GF-D8 (cell line): ENCODE results near the gene ISLR2.
"Not testable (repeated sequence)": the region's sequence is repeated elsewhere in the genome, so short reads cannot be mapped to it uniquely, and the experiment has no call there.

ENCODE experiments used
- DNase-seq: peaks from one replicate; lab custom pipeline; 2025; lab: John Stamatoyannopoulos, UW

The ISLR2 gene

GRCh38 chr15:74130155-74130848 lies at the start of gene ISLR2:
Gene ISLR2 (plus strand): TSS chr15:74130586. CDS start chr15:74132755, 2,169 bp downstream.
- no peak for DNase-seq

GRCh38 chr15:74082450-74082849 lies 47.9 kb upstream of the ISLR2 start, which contains the start of gene GOLGA6A:
Gene GOLGA6A (minus strand): TSS chr15:74082550. CDS start chr15:74082509, 41 bp downstream.
- not testable (repeated sequence) for DNase-seq

- DNase-seq, result not testable (repeated sequence)
These were observed 35.8 kb upstream of the ISLR2 start for GRCh38 chr15:74094567-74094966.

GRCh38 chr15:74095610-74096009 lies 34.8 kb upstream of the ISLR2 start:
- not testable (repeated sequence) for DNase-seq

GRCh38 chr15:74096753-74097474 lies 33.5 kb upstream of the ISLR2 start:
- DNase-seq, result not testable (repeated sequence)

- DNase-seq, result not testable (repeated sequence)
These were observed 30.2 kb upstream of the ISLR2 start for GRCh38 chr15:74099963-74100733.

- no peak for DNase-seq
These were observed 22.3 kb upstream of the ISLR2 start for GRCh38 chr15:74108111-74108510.

- DNase-seq, result not testable (repeated sequence)
These were observed 21.8 kb upstream of the ISLR2 start for GRCh38 chr15:74108611-74109010.

GRCh38 chr15:74109713-74110112 lies 20.7 kb upstream of the ISLR2 start:
- DNase-seq, result no peak

- no peak for DNase-seq
These were observed 10.0 kb upstream of the ISLR2 start for GRCh38 chr15:74120426-74120825.

GRCh38 chr15:74121039-74121438 lies 9.3 kb upstream of the ISLR2 start:
- no peak for DNase-seq

GRCh38 chr15:74121858-74122257 lies 8.5 kb upstream of the ISLR2 start:
- DNase-seq, result no peak

GRCh38 chr15:74122403-74123130 lies 7.8 kb upstream of the ISLR2 start:
- no peak for DNase-seq

GRCh38 chr15:74123131-74123429 lies 7.3 kb upstream of the ISLR2 start:
- no peak for DNase-seq

GRCh38 chr15:74123658-74124057 lies 6.7 kb upstream of the ISLR2 start:
- no peak for DNase-seq

- no peak for DNase-seq
These were observed 6.2 kb upstream of the ISLR2 start for GRCh38 chr15:74124196-74124595.

- DNase-seq, result no peak
These were observed 5.6 kb upstream of the ISLR2 start for GRCh38 chr15:74124759-74125158.

GRCh38 chr15:74127255-74127953 lies 3.0 kb upstream of the ISLR2 start:
- peak; percentile 10 for DNase-seq

- no peak for DNase-seq
These were observed 2.2 kb upstream of the ISLR2 start for GRCh38 chr15:74127954-74128784.

- no peak for DNase-seq
These were observed 1.4 kb upstream of the ISLR2 start for GRCh38 chr15:74128785-74129585.
